Cortex of kidney (tissue), 1 donor: Measurements from ENCODE around the gene TNFRSF21.

Source experiments
- DNase-seq: peaks from one replicate; lab custom pipeline; 2025; lab: John Stamatoyannopoulos, UW

The TNFRSF21 gene

GRCh38 chr6:47221565-47221964 lies 88.1 kb downstream of the TNFRSF21 start:
- no peak for DNase-seq

- DNase-seq: no peak
These were observed 100.1 kb downstream of the TNFRSF21 start for GRCh38 chr6:47209632-47210031.

DNA sequence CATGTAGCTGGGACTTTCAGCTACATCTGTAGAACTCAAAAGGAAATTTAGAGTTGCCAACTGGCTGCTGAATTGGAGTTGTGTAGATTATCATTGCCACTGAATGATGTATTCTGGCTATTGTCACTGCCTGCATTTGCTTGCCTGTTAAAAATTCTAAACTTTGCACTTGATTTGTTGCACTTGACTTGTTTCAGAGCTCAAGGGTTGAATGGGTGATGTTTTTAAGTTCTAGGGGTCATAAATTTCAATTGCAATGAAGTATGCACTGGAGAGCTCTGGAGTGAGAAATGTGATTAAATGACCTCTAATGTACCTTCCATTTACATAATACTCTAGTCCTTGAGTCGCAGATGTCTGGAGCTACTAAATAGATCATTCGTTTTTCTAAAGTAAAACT lies 102.4 kb downstream of the TNFRSF21 start:
- no peak for DNase-seq

DNA sequence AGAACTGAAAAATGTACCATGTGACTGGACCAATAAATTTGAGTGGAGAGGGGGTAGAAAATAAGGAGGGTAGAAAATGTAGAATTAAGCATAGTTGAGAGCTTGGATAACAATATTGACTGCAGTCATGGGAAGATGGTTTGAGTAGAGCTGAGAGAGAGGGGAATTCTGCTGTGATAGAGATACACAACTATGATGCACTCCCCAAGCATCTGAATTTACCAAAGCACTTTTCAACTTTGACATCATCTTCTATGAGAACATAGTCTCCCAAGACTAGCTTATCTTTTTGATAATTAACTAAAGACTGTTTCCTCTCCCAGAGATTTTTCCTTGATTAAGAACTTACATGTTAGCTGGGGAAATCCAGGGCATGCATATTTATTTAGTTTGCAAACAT lies 103.1 kb downstream of the TNFRSF21 start:
- no peak for DNase-seq

- DNase-seq: no peak
These were observed 105.6 kb downstream of the TNFRSF21 start for GRCh38 chr6:47203938-47204611.

GRCh38 chr6:47203266-47203937 lies 106.3 kb downstream of the TNFRSF21 start:
- no peak for DNase-seq

DNA sequence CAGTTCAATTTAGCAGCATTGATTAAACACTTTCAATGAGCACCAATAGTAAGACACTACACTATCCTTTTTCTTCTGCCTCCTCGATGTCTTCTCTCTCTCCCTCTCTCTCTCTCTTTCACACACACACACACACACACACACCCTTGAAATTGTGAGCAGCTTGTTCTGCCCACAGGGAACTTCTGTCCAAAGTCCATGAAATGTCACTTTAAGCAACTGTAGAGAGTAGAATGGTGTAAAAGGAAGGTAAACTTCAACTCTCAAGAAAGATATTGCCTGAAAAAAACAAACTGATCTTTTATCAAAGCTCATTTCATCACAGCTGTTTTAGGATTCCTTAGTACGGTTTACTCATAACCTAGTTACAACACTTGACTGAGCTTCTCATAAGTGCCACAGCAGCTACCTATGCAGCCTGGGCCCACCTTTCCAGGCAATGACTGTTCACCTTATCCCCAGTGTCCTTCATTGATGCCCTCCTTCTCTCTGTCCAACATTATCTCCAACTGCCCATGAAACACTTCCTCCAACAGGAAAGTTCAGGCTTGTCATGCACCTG lies 107.0 kb downstream of the TNFRSF21 start:
- no peak for DNase-seq

GRCh38 chr6:47200536-47201334 lies 109.0 kb downstream of the TNFRSF21 start:
- DNase-seq: no peak

DNA sequence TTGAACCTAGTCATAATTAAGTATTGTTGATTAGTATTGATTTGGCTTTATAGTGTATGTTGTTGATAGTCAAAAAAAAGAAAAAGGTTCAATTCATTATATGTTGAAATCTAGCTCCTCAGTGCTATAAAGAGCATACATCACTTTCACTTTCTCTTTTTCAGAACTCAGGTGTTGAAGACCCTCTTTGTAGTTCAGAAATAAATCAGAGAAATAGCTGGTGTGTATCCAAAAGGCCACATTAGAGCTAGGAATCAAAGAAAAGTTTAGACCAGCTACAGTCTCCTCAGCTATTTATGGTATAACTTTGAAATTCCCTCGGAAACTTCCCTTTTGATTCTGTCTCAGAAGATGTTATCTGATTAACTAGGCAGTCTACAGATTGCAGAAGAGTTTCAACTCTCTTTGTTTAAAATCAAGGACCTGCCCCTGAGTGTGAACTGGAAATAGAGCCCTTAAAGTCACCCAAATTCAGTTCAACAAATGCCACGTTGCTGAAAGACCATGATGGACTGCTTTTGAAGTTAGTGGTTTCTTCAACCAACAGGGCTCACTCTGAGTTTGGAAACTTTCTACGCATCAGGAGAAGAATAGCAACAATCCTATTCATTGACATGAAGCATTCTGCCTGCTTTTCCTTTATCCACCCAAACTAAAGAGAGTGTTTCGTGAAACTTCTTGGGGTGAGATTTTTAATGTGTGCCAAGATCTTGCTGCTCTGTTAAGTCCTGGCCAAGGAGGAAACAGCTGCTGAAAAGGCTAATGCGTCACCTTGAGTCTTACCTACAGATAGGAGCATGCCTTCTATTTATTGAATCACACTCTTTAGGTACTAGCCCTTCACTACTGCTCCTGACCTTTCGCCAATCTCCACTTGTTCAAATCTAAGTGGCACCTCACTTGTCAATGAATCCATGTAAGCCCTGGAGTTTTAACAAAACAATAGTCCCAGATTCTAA lies 111.7 kb downstream of the TNFRSF21 start:
- DNase-seq: no peak

GRCh38 chr6:47196113-47196512 lies 113.6 kb downstream of the TNFRSF21 start:
- DNase-seq: no peak

GRCh38 chr6:47195011-47195650 lies 114.6 kb downstream of the TNFRSF21 start:
- DNase-seq: no peak

DNA sequence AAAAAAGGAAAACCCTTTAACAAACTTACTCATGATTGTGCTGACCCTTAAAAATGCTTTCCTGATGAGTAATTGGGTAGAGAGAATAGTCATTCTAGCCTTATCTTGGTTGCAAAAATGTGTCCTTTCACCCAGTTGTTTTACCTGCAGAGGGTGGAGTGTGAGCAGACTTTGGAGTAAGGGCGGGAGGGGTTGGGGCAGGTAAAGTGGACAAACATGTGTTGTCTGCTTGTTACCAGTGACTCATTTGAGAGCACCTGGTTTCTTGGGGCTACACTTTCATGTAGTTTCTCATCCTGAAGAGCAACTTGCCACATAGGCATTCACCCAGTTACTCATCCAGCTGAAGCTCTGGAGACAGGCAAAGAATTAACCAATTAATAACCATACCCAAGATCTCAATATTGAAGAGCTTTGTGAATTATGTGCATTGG lies 121.1 kb downstream of the TNFRSF21 start:
- DNase-seq: no peak

DNA sequence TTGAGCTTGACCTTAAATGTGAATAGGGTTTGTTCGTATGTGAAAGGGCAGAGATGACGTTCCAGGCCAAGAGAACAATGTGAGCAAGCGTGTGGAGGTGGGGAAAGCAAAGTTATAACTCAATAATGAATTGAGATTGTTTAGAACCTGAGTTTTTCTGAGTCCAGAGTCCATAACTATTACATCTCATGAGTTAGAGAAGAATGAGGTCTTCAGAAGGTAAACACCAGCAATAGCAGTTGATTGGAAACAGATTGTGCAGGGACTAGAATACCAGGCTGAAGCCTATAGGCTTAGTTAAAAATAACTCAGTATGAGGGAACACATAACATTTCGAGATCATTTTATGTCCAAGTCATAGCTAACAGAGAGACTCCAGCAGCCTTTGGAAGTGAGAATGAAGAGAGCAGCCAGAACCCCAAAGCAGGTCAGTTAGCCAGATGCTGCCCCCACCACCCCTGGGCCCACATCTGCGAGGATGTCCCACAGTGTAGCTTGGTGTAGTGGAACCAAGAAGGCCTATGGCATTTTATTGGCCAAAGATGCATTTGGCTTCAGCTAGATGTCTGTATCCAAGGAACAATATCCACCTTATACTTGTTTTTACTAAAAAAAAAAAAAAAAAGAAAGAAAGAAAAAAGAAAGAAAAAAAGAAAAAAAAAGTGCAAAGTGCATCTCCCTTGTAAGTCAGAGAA lies 121.7 kb downstream of the TNFRSF21 start:
- no peak for DNase-seq

DNA sequence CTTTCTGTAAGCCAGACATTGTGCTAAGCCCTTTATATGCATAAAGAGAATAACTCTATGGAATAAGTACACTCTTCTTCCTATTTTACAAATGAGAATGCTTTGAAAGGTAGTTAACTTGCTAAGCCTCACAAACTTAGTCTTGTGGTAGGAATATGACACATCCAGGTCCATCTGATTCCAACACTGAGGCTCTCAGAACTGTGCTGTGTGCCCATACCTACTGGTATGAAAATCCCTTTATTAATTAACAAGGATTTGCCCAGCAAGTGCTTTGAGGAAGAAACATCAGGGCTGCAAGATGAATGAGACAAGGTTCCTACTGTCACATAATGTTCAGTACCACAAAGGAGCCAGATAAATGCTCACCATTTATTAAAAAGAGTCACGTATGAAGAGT lies 122.6 kb downstream of the TNFRSF21 start:
- DNase-seq: no peak

GRCh38 chr6:47182291-47182957 lies 127.3 kb downstream of the TNFRSF21 start:
- no peak for DNase-seq

GRCh38 chr6:47181681-47182080 lies 128.0 kb downstream of the TNFRSF21 start:
- no peak for DNase-seq
